Activated CD8-positive, alpha-beta T cell treated with anti-CD3 and anti-CD28 coated beads for 36 hours (primary cell): ENCODE results near the gene PROX2. TPM values are rescaled to one million over a fixed set of nuclear protein-coding genes. Genes with fewer than 3 reads are reported as not detected.

Source experiments
- ATAC-seq: fragments of 200-7000 bp; cut with Tn5 transposase; one replicate; pipeline ENCODE4 v1.10.0; 2021; ENCODE audit warnings: mild to moderate bottlenecking, moderate library complexity
- CTCF ChIA-PET: fragments of 350-600 bp; sonication (Branson Sonifier 250); formaldehyde crosslinking; loops from one replicate; lab custom pipeline; 2021; ENCODE audit warnings: antibody characterized with exemption; lab: Charles Lee
- POLR2A ChIA-PET: fragments of 350-600 bp; sonication (Branson Sonifier 250); formaldehyde crosslinking; loops from one replicate; lab custom pipeline; 2021; ENCODE audit warnings: antibody characterized with exemption; lab: Charles Lee
- DNase-seq: peaks from one replicate; pipeline ENCODE4 v3.0.0-alpha.2; 2020
- H3K27ac Mint-ChIP-seq: one replicate; pipeline ENCODE4 v1.8.0; 2021; ENCODE audit warnings: mild to moderate bottlenecking, mixed read lengths
- H3K27me3 Mint-ChIP-seq: one replicate; pipeline ENCODE4 v1.8.0; 2021; ENCODE audit warnings: mixed read lengths
- H3K36me3 Mint-ChIP-seq: one replicate; pipeline ENCODE4 v1.8.0; 2021; ENCODE audit warnings: low read depth, mixed read lengths
- H3K4me1 Mint-ChIP-seq: one replicate; pipeline ENCODE4 v1.8.0; 2021; ENCODE audit warnings: low read depth, mixed read lengths
- H3K4me3 Mint-ChIP-seq: one replicate; pipeline ENCODE4 v1.8.0; 2021; ENCODE audit warnings: mild to moderate bottlenecking, moderate library complexity, mixed read lengths
- H3K9me3 Mint-ChIP-seq: one replicate; pipeline ENCODE4 v1.8.0; 2021; ENCODE audit warnings: mixed read lengths
- intact Hi-C: fragments of 100-400 bp; cut with micrococcal nuclease; formaldehyde crosslinking; loops from one replicate; pipeline ENCODE4 v1.10.0; 2022
- total RNA-seq, 2 experiments: library from RNA; stranded (reverse); gene quantifications; one replicate each; pipeline ENCODE4 v1.2.3, GENCODE V29; 2021
- TF ChIP-seq, protein P1 (sequence below): fragments of 200-600 bp; IDR thresholded peaks from one replicate; pipeline ENCODE4 v1.8.0; 2022; ENCODE audit warnings: antibody characterized with exemption, mild to moderate bottlenecking

PROX2 gene
- total RNA-seq, 2 experiments from 2014 or later: 0.38 to 0.65 TPM

GRCh38 chr14:74866708-74867389 lies 9.1 kb downstream of the PROX2 start:
- Mint-ChIP-seq H3K9me3 (no peaks in the 10 kb centered on the region), H3K27me3 (no peaks in the 10 kb centered on the region), H3K4me1 (peaks cover 21% of the 10 kb centered on the region), H3K36me3 (no peaks in the 10 kb centered on the region), H3K4me3 (no peak overlapping the region), H3K27ac (peak overlapping the region; percentile 78)
- intact Hi-C loops: loop anchor here (10.0 kb wide), 1 partner anchor 218 kb away; no protein-coding TSS in a partner anchor
- ATAC-seq (no peak), DNase-seq (no peak)
- TF ChIP-seq, protein P1, sequence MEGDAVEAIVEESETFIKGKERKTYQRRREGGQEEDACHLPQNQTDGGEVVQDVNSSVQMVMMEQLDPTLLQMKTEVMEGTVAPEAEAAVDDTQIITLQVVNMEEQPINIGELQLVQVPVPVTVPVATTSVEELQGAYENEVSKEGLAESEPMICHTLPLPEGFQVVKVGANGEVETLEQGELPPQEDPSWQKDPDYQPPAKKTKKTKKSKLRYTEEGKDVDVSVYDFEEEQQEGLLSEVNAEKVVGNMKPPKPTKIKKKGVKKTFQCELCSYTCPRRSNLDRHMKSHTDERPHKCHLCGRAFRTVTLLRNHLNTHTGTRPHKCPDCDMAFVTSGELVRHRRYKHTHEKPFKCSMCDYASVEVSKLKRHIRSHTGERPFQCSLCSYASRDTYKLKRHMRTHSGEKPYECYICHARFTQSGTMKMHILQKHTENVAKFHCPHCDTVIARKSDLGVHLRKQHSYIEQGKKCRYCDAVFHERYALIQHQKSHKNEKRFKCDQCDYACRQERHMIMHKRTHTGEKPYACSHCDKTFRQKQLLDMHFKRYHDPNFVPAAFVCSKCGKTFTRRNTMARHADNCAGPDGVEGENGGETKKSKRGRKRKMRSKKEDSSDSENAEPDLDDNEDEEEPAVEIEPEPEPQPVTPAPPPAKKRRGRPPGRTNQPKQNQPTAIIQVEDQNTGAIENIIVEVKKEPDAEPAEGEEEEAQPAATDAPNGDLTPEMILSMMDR: no peak
- ChIA-PET CTCF (interaction anchor here (1.0 to 17.3 kb wide), 9 partner anchors 9 to 258 kb away, joined by 3 to 528 read pairs (median 8); partner anchors contain the start of gene PROX2), POLR2A (interaction anchor here (1.8 to 3.6 kb wide), 2 partner anchors 9 to 15 kb away, joined by 7 to 23 read pairs; partner anchors contain the start of genes DLST and PROX2)

DNA sequence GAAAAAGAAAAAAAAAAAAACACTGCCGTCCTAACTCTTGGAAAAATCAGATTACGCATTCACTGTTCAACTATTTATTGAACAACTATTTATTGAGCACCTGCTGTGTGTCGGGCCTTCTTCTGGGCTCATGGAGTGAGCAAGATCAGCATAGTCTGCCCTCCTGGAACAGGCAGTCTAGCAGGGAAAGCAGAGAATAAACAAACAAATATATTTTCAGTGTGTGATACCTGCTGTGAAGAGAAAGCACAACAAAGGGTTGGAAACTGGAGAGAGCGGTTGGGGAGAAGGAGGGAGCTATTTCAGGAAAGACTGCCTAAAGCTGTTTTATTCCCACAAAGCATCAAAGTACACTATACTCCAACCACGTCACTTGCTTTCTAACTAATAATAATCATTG lies 10.8 kb downstream of the PROX2 start:
- ATAC-seq (no peak), DNase-seq (no peak)
- CTCF ChIA-PET: interaction anchor here (1.0 to 17.3 kb wide), 2 partner anchors 17 to 41 kb away, joined by 3 to 528 read pairs; no protein-coding TSS in a partner anchor
- intact Hi-C loops: loop anchor here (10.0 kb wide), 1 partner anchor 220 kb away; no protein-coding TSS in a partner anchor
- H3K27me3 Mint-ChIP-seq: no peaks in the 10 kb centered on the region
- H3K4me1 Mint-ChIP-seq: peaks cover 26% of the 10 kb centered on the region
- H3K27ac Mint-ChIP-seq: no peak overlapping the region
- POLR2A ChIA-PET: no interaction called here
- H3K4me3 Mint-ChIP-seq: no peak overlapping the region
- no peaks in the 10 kb centered on the region for H3K9me3 Mint-ChIP-seq
- TF ChIP-seq, protein P1: no peak
- no peaks in the 10 kb centered on the region for H3K36me3 Mint-ChIP-seq

DNA sequence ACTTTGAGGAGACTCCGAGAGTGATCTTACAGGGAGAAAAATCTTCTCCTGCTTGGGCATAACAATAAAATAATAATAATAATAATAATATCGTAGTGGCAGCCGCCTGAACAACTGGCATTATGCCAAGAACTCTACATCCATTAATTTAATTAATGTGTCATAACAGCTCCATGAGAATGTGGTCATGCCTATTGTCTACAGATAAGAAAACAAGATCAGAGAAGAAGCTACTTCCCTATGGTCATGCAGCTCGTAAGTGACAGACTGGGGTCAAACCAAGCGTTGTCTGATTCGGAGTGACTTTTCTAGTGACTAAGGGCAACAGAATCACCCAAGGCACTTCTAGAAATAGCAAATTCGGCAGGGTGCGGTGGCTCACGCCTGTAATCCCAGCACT lies 11.7 kb downstream of the PROX2 start:
- POLR2A ChIA-PET: interaction anchor here (1.0 to 4.7 kb wide), 3 partner anchors 12 to 42 kb away, joined by 4 to 22 read pairs (median 22); partner anchors contain the start of genes DLST and PROX2
- ATAC-seq: no peak

DNA sequence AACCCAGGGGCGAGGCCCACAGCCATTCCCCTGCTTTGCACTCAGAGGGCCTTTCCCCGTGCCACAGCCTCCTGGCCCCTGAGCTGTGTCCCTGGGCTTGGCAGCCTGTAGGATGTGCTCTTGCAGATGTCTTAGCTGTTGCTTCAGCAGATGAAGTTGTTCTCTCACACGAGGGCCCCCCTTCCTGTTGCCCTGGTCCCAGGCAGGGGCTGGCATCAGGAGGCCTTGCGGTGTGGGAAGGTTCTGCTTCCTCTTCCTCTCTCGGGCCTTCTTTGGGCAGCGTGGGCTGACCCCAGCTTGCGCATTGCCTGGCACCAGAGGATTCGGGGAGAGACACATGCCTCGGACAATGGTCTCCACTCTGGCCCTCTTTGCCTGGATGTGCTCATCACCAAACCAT lies 12.7 kb downstream of the PROX2 start:
- POLR2A ChIA-PET: interaction anchor here (1.1 to 4.7 kb wide), 5 partner anchors 9 to 42 kb away, joined by 4 to 22 read pairs (median 17); partner anchors contain the start of gene DLST
- intact Hi-C loops: loop anchor here (10.0 kb wide), 1 partner anchor 222 kb away; no protein-coding TSS in a partner anchor
- Mint-ChIP-seq H3K4me1 (peaks cover 23% of the 10 kb centered on the region), H3K27ac (no peak overlapping the region), H3K27me3 (no peaks in the 10 kb centered on the region), H3K36me3 (no peaks in the 10 kb centered on the region), H3K9me3 (no peaks in the 10 kb centered on the region), H3K4me3 (no peak overlapping the region)
- CTCF ChIA-PET: interaction anchor here (1.0 to 17.3 kb wide), 9 partner anchors 8 to 226 kb away, joined by 3 to 528 read pairs (median 55); partner anchors contain the start of genes DLST and PROX2
- no peak for ATAC-seq
- no peak for DNase-seq
- TF ChIP-seq, protein P1: no peak

More for the DNA sequence above, 11.7 kb downstream of the PROX2 start:
- peaks cover 26% of the 10 kb centered on the region for H3K4me1 Mint-ChIP-seq
- no peak for DNase-seq
- CTCF ChIA-PET: interaction anchor here (1.0 to 17.3 kb wide), 7 partner anchors 9 to 199 kb away, joined by 3 to 528 read pairs (median 70); partner anchors contain the start of genes DLST and PROX2
- no peaks in the 10 kb centered on the region for H3K36me3 Mint-ChIP-seq
- no peaks in the 10 kb centered on the region for H3K27me3 Mint-ChIP-seq
- TF ChIP-seq, protein P1: no peak
- intact Hi-C loops: loop anchor here (10.0 kb wide), 1 partner anchor 221 kb away; no protein-coding TSS in a partner anchor
- H3K27ac Mint-ChIP-seq: no peak overlapping the region
- no peak overlapping the region for H3K4me3 Mint-ChIP-seq
- no peaks in the 10 kb centered on the region for H3K9me3 Mint-ChIP-seq
